Measurements from ENCODE around the gene FA2H.
"Not testable (repeated sequence)": the region's sequence is repeated elsewhere in the genome, so short reads cannot be mapped to it uniquely, and the experiment has no call there.

- not testable (repeated sequence) for TF ChIP-seq YY1 (IDR thresholded peaks at IDR 0.05; ENCODE audit: insufficient read depth, insufficient read length); ZNF274 (IDR thresholded peaks at IDR 0.05; ENCODE audit: low read depth, low read length)
Observed at GRCh38 chr16:74722156-74722555, 52.5 kb downstream of the FA2H start.
